Measurements from ENCODE around the gene DSCAM. TPM values are rescaled to one million over a fixed set of nuclear protein-coding genes. Genes with fewer than 3 reads are reported as not detected.

Gene DSCAM
- total and polyA plus RNA-seq, 10 donors, result 0.02 to 2.7 (median 2.0) TPM

DNA sequence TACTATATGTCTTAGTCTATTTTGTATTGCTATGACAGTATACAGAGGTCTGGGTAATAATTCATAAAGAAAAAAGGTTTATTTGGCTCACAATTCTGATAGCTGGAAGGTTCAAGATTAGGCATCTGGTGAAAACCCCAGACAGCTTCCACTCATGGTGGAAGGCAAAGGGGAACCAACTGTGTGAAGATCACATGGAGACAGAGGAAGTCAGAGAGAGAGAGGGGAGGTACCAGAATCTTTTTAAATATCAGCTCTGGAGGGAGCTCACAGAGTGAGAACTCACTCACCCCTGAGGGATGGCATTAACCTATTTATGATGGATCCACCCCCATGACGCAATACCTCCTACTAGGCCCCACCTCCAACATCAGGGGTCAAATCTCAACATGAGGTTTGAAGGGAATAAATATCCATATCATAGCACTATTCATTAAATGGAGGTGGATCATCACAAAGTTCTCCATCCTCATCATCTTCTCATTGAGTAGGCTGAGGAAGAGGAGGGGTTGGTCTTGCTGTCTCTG lies 290.5 kb downstream of the DSCAM start:
- DNase-seq, result no peak
- Histone ChIP-seq H3K27me3 (replicated peaks in 1 of 7) (no peaks in the 10 kb centered on the region), H3K27ac (no peak overlapping the region), H3K36me3 (no peaks in the 10 kb centered on the region), H3K4me3 (no peak overlapping the region), H3K4me1 (no peaks in the 10 kb centered on the region), H3K9me3 (no peaks in the 10 kb centered on the region)
- no peak for TF ChIP-seq POLR2A (IDR thresholded peaks at IDR 0.05)
- TF ChIP-seq, protein P1, sequence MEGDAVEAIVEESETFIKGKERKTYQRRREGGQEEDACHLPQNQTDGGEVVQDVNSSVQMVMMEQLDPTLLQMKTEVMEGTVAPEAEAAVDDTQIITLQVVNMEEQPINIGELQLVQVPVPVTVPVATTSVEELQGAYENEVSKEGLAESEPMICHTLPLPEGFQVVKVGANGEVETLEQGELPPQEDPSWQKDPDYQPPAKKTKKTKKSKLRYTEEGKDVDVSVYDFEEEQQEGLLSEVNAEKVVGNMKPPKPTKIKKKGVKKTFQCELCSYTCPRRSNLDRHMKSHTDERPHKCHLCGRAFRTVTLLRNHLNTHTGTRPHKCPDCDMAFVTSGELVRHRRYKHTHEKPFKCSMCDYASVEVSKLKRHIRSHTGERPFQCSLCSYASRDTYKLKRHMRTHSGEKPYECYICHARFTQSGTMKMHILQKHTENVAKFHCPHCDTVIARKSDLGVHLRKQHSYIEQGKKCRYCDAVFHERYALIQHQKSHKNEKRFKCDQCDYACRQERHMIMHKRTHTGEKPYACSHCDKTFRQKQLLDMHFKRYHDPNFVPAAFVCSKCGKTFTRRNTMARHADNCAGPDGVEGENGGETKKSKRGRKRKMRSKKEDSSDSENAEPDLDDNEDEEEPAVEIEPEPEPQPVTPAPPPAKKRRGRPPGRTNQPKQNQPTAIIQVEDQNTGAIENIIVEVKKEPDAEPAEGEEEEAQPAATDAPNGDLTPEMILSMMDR (IDR thresholded peaks at IDR 0.05 in 8 of 11, conservative IDR thresholded peaks at IDR 0.05 in 3 of 11), result no peak
- no peak for TF ChIP-seq POLR2AphosphoS5 (IDR thresholded peaks at IDR 0.05)
- intact Hi-C loops (cut with DNase I; ENCODE audit: low total_unique reads), result no loop called here
- 0 to 86% (median 33%) methylated on average over 1 of the region's 1 CpG for WGBS, 5 donors

DNA sequence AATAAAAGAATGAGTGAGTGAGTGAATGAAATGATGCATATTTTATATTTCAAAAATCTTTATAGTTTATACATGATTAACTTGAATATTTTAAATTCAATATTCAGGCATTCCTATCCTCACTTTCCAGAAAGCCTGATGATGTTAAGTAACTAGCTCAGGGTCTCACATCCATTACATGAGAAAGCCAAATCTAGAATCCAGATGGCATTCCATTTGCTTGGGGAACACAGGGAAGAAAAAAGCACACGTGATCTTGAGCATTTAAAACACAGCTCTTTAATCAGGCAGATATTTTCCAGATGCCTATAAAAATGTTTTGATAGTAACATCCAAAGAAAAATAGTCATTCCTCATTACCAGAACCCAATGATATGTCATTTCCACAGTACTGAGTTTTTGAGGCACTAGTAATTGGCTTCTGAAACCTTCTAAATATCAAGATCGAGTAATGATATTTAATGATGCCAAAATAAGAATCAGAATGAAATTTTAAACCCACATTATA lies 291.9 kb downstream of the DSCAM start:
- Histone ChIP-seq H3K27ac (no peak overlapping the region), H3K4me3 (no peak overlapping the region), H3K36me3 (no peaks in the 10 kb centered on the region), H3K4me1 (no peaks in the 10 kb centered on the region), H3K9me3 (no peaks in the 10 kb centered on the region), H3K27me3 (replicated peaks in 1 of 7) (no peaks in the 10 kb centered on the region)
- no peak for DNase-seq
- intact Hi-C loops (cut with DNase I; ENCODE audit: low total_unique reads), result no loop called here
- 70 to 83% (median 72%) methylated on average over 2 of the region's 2 CpGs for WGBS, 5 donors
- TF ChIP-seq, protein P1 (IDR thresholded peaks at IDR 0.05 in 8 of 11, conservative IDR thresholded peaks at IDR 0.05 in 3 of 11), result no peak
- no peak for TF ChIP-seq POLR2AphosphoS5 (IDR thresholded peaks at IDR 0.05)
- TF ChIP-seq POLR2A (IDR thresholded peaks at IDR 0.05), result no peak

DNA sequence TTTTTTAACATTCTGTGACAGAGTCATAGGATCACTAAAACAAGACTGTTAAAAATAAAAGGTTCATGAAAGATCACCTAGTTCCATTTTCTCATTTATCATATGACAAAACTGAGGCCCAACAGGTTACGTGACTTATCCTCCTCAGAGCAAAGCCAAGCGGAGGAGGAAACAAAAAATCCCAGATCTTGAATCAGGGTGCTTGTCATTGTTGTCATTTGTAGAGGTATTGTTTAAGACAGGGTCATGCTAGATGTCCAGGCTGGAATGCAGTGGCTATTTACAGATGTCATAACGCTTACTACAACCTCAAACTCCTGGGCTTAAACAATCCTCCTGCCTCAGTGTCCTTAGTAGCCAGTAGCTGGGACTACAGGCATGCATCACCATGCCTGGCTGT lies 293.2 kb downstream of the DSCAM start:
- Histone ChIP-seq H3K4me1 (no peaks in the 10 kb centered on the region), H3K27me3 (replicated peaks in 1 of 7) (no peaks in the 10 kb centered on the region), H3K4me3 (no peak overlapping the region), H3K27ac (no peak overlapping the region), H3K9me3 (no peaks in the 10 kb centered on the region), H3K36me3 (no peaks in the 10 kb centered on the region)
- 69 to 91% (median 79%) methylated on average over 3 of the region's 3 CpGs for WGBS, 5 donors
- TF ChIP-seq, protein P1 (IDR thresholded peaks at IDR 0.05 in 8 of 11, conservative IDR thresholded peaks at IDR 0.05 in 3 of 11), result no peak
- TF ChIP-seq POLR2AphosphoS5 (IDR thresholded peaks at IDR 0.05) (no peak), POLR2A (IDR thresholded peaks at IDR 0.05) (no peak)
- intact Hi-C loops (cut with DNase I; ENCODE audit: low total_unique reads), result no loop called here
- no peak for DNase-seq

DNA sequence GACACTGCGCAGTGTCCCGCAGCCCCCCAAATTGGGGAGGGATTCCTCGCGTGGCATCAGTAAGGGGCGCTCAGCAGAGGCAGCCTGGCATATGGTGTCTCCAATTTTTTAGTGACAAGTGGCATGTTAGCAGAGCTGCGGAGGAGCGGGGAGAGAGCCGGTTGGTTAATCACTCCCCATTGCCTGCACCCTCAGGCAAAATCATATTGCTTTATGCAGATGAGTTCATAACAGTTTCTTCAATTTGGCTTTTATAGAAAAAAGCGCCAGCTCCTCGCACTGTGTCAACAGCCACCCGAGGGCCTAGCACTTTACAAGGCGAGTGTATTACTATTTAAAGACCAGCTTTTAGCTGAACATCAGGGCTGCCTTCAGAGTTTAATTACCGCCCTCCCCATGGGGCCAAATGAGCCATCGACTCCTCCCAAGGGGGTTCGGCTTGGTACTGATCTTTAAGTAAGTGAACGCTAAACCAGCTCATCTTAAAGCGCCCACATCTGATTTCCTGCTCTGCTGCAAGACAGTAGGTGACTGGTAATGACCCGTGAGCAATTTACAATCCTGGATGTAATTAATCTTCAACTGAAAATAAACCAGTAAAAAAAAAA lies 298.9 kb downstream of the DSCAM start:
- H3K4me3 ChIP-seq, result no peak overlapping the region
- intact Hi-C loops (cut with DNase I; ENCODE audit: low total_unique reads), result no loop called here

More for the DNA sequence above, 298.9 kb downstream of the DSCAM start:
- TF ChIP-seq POLR2AphosphoS5 (IDR thresholded peaks at IDR 0.05), result no peak
- TF ChIP-seq POLR2A (IDR thresholded peaks at IDR 0.05), result no peak
- TF ChIP-seq, protein P1 (IDR thresholded peaks at IDR 0.05 in 8 of 11, conservative IDR thresholded peaks at IDR 0.05 in 3 of 11), result no peak
- Histone ChIP-seq H3K9me3 (peaks cover 0 to 30% (median 15%) of the 10 kb centered on the region in 8 donors), H3K4me1 (no peaks in the 10 kb centered on the region), H3K27me3 (replicated peaks in 1 of 7) (no peaks in the 10 kb centered on the region), H3K36me3 (no peaks in the 10 kb centered on the region), H3K27ac (no peak overlapping the region)
- WGBS, 5 donors, result 76 to 88% (median 84%) methylated on average over 18 of the region's 18 CpGs
- DNase-seq, result no peak

All from spleen (tissue), 11 donors.